Muscle layer of colon (tissue), 2 donors: ENCODE results near the gene OPRL1.

Source experiments
- H3K27ac ChIP-seq: one replicate; pipeline ENCODE4 v1.7.0; 2013; ENCODE audit warnings: low read depth, mild to moderate bottlenecking, low read length, moderate library complexity
- H3K27me3 ChIP-seq, 2 donors: one replicate each; pipeline ENCODE4 v1.7.0; 2013; ENCODE audit warnings: low read length in 2 of 2, mild to moderate bottlenecking in 2 of 2; ENCODE audit not compliant: insufficient read depth in 2 of 2, control insufficient read depth in 1 of 2
- H3K36me3 ChIP-seq: one replicate; pipeline ENCODE4 v1.7.0; 2013; ENCODE audit warnings: mild to moderate bottlenecking, low read length; ENCODE audit not compliant: insufficient read depth
- H3K4me1 ChIP-seq: one replicate; pipeline ENCODE4 v1.7.0; 2013; ENCODE audit warnings: mild to moderate bottlenecking, low read length; ENCODE audit not compliant: insufficient read depth
- H3K4me3 ChIP-seq, 2 donors: one replicate each; pipeline ENCODE4 v1.7.0; 2013; ENCODE audit warnings: low read length in 2 of 2, low read depth in 1 of 2, mild to moderate bottlenecking in 1 of 2, moderate library complexity in 1 of 2
- H3K9ac ChIP-seq: one replicate; pipeline ENCODE4 v1.7.0; 2013; ENCODE audit warnings: low read length
- H3K9me3 ChIP-seq: one replicate; pipeline ENCODE4 v1.7.0; 2013; ENCODE audit warnings: mild to moderate bottlenecking, low read length
- donor health status: abdominal sarcoma.
- donor health status: Adenocarcinoma of cecum.

The OPRL1 gene

DNA sequence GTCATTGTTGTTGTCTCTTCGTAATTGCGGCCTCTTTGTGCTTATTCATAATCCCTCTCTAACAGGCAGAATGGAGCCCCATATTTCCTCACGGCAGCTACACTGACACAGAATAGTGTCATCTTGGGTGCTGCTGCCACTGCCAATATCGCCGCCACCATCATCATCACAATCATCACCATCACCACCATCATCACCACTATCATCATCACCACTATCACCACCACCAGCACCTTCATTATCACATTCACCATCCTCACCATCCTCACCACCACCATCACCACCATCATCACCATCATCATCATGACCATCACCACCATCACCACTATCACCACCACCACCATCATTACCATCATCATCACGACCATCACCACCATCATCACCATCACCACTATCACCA is 16.7 kb downstream of the OPRL1 start:
- Histone ChIP-seq H3K4me3 (no peak overlapping the region), H3K36me3 (no peaks in the 10 kb centered on the region)

DNA sequence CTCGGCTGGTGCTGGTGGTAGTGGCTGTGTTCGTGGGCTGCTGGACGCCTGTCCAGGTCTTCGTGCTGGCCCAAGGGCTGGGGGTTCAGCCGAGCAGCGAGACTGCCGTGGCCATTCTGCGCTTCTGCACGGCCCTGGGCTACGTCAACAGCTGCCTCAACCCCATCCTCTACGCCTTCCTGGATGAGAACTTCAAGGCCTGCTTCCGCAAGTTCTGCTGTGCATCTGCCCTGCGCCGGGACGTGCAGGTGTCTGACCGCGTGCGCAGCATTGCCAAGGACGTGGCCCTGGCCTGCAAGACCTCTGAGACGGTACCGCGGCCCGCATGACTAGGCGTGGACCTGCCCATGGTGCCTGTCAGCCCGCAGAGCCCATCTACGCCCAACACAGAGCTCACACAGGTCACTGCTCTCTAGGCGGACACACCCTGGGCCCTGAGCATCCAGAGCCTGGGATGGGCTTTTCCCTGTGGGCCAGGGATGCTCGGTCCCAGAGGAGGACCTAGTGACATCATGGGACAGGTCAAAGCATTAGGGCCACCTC is 18.7 kb downstream of the OPRL1 start:
- no peak overlapping the region for H3K27ac ChIP-seq
- no peak overlapping the region for H3K9ac ChIP-seq
- H3K4me3 ChIP-seq, result no peak overlapping the region
- peaks cover 14 to 43% of the 10 kb centered on the region in 2 donors for H3K27me3 ChIP-seq
- no peaks in the 10 kb centered on the region for H3K9me3 ChIP-seq
- no peaks in the 10 kb centered on the region for H3K4me1 ChIP-seq
- no peaks in the 10 kb centered on the region for H3K36me3 ChIP-seq

More for the DNA sequence above, 16.7 kb downstream of the OPRL1 start:
- Histone ChIP-seq H3K27ac (no peak overlapping the region), H3K9ac (no peak overlapping the region), H3K4me1 (no peaks in the 10 kb centered on the region), H3K27me3 (peaks cover 11 to 23% of the 10 kb centered on the region in 2 donors), H3K9me3 (no peaks in the 10 kb centered on the region)

DNA sequence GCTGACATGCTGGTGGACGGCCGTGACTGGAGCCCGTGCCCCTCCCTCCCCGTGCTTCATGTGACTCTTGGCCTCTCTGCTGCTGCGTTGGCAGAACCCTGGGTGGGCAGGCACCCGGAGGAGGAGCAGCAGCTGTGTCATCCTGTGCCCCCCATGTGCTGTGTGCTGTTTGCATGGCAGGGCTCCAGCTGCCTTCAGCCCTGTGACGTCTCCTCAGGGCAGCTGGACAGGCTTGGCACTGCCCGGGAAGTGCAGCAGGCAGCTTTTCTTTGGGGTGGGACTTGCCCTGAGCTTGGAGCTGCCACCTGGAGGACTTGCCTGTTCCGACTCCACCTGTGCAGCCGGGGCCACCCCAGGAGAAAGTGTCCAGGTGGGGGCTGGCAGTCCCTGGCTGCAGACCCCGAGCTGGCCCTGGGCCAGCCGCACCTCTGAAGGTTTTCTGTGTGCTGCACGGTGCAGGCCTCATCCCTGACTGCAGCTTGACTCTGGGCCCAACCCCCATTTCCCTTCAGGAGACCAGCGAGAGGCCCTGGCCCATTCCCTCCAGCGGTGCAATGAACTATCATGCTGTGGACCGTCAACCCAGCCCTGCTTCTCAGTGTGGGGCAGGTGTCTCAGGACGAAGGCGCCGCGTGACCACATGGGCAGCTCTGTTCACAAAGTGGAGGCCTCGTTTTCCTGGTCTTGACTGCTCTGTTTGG is 19.4 kb downstream of the OPRL1 start:
- Histone ChIP-seq H3K27ac (no peak overlapping the region), H3K9ac (no peak overlapping the region), H3K4me3 (no peak overlapping the region), H3K27me3 (peaks cover 14 to 49% of the 10 kb centered on the region in 2 donors), H3K9me3 (no peaks in the 10 kb centered on the region), H3K36me3 (no peaks in the 10 kb centered on the region), H3K4me1 (no peaks in the 10 kb centered on the region)

DNA sequence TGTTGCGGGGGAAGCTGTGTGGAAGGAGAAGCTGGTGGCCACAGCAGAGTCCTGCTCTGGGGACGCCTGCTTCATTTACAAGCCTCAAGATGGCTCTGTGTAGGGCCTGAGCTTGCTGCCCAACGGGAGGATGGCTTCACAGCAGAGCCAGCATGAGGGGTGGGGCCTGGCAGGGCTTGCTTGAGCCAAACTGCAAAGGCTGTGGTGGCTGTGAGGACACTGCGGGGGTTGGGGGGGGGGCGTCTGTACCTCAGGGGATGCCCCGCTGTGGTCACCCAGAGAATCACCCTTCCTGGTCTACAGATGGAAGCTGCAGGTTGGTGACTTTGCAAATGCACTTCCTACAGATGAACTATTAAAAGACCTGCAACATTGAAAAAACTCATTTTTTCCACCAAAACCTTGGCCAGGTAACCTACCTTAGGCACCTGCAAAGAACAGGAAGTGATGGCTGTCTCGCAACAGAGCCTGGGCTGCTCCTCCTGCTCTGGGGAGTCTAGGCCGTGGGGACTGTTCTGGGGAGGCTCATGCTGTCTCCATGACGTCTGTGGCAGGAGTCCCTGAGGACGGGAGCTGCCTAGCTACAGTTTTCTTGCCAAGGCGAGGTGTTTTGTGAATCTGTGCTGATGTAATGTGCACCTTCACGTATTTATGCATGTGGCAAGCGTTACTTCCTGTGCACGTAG is 20.1 kb downstream of the OPRL1 start:
- Histone ChIP-seq H3K9ac (no peak overlapping the region), H3K9me3 (no peaks in the 10 kb centered on the region), H3K36me3 (no peaks in the 10 kb centered on the region), H3K4me3 (no peak overlapping the region), H3K27ac (no peak overlapping the region), H3K4me1 (no peaks in the 10 kb centered on the region), H3K27me3 (peaks cover 14 to 57% of the 10 kb centered on the region in 2 donors)

DNA sequence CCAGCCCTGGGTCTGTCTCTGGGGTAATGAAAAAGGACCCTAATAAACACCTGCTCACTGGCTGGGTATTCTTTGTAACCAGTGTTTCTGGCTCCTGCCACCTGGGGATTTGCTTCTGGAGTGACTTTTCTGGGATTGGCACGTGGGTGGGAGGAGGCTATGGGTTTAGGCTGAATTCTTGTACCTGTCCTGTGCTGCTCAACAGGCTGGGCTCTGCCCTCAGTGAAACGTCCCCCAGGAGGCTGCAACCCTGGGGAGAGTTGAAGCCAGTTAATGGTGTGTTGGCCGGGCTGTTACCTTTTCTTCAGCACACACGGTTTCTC is 20.6 kb downstream of the OPRL1 start:
- Histone ChIP-seq H3K36me3 (no peaks in the 10 kb centered on the region), H3K4me1 (no peaks in the 10 kb centered on the region), H3K9me3 (no peaks in the 10 kb centered on the region), H3K9ac (no peak overlapping the region), H3K27me3 (peaks cover 14 to 58% of the 10 kb centered on the region in 2 donors), H3K4me3 (no peak overlapping the region), H3K27ac (no peak overlapping the region)

DNA sequence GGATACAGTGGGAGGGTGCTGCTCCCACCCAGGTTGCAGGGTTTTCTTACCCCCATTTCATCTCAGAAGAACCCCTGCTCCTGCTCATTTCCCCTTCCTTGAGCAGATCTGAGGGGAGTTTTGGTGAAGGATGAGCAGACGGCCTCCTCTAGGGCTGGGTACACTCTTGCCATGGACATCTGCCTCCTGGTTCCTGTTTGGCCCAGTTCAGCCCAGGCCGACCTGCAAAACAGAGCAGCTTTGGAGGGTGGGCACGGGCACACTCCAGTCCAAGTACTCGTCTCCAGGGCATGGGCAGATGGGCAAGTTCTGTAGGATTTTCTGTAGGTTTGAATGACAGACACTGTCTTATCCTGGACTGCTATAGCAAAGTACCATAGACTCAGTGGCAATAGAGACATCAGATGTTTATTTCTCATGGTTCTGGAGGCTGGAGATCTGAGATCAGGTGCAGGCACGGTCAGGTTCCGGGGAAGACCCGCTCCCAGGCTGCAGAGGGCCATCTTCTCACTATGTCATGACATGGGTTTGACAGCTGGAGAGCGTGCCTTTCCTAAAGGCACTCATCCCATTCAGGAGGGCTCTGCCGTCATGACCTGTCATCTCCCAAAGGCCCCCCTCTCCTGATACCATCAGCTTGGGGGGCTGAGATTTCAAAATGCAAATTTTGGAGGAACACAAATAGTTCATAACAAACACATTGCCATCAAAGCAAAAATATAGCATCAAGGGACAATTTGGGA is 21.2 kb downstream of the OPRL1 start:
- Histone ChIP-seq H3K4me1 (no peaks in the 10 kb centered on the region), H3K4me3 (no peak overlapping the region), H3K27ac (no peak overlapping the region), H3K27me3 (peaks cover 14 to 55% of the 10 kb centered on the region in 2 donors), H3K9me3 (no peaks in the 10 kb centered on the region), H3K9ac (no peak overlapping the region), H3K36me3 (no peaks in the 10 kb centered on the region)

DNA sequence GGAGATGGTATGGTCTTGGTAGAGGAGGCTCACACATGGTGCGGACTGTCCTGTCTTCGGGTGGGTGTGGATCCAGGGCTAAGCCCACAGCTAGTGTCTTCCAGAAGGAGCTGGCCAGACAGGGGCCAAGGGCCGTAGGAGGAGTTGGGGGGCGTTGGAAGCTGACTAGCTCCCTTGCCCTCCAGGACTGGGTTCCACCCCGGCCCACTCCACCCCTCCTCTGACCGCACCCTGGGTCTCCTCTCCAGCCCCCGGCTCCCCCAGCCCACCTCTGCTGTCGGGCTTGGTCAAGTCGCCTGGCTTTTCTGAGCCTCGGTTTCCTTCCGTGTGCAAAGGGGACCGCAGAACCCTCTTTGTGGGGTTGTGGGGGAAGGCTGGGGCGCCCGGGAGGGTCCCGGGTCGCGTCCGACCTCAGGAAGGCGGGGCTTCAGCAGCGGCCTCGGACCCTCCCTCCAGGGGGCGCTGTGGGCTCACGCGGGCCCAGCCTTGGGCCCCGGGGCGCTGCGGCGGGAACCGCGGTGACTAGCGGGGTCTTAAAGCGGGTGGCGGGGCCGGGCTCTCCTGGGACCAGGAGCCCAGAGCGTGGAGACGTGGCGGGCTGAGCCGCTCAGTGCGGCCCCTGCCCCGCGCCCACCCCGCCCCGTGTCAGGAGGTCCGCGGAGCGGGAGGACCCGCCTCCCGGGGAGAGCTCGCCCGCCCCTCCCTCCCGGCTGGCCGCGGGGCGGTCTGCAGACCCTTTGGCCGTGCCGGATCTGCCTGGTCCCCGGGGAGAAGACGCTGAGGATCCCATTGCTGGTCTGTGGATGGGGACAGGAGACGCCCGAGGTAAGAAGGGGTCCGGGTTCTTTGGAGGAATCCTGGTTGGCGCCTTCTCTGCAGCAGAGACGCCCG is 22.1 kb downstream of the OPRL1 start:
- Histone ChIP-seq H3K27me3 (peaks cover 14 to 53% of the 10 kb centered on the region in 2 donors), H3K9ac (no peak overlapping the region), H3K4me1 (no peaks in the 10 kb centered on the region), H3K9me3 (no peaks in the 10 kb centered on the region), H3K36me3 (no peaks in the 10 kb centered on the region), H3K4me3 (peak overlapping the region in 1 of 2 donors; percentile 38), H3K27ac (no peak overlapping the region)

DNA sequence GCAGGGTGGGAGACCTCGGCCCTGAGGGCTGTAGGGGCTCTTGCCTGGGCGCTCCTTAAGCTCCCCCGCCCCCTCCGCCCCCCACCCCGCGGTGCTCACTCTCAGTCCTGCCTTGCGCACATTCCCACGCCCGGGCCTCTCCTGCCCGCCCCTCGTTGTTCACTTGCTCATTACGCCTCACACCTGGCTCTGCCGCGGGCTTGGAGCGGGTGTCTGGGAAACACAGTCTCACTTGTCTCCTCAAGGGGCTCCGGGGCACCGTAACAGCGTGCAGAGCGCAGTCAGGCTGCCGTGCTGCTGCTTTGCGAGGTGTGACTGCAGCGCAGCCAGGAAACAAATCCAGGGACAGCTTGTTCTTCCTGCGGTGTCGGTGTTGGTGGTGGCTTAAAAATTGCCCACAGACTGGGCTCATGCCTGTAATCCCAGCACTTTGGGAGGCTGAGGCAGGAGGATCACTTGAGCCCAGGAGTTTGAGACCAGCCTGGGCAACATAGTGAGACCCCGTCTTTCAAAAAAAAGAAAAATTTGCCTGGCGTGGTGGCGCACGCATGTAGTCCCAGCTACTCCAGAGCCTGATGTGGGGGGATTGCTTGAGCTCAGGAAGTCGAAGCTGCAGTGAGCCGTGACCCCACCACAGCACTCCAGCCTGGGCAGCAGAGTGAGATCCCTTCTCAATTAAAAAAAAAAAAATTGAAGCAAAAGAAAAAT is 22.9 kb downstream of the OPRL1 start:
- no peaks in the 10 kb centered on the region for H3K9me3 ChIP-seq
- no peak overlapping the region for H3K9ac ChIP-seq
- no peak overlapping the region for H3K4me3 ChIP-seq
- no peaks in the 10 kb centered on the region for H3K36me3 ChIP-seq
- no peak overlapping the region for H3K27ac ChIP-seq
- H3K27me3 ChIP-seq, result peaks cover 14 to 53% of the 10 kb centered on the region in 2 donors
- H3K4me1 ChIP-seq, result no peaks in the 10 kb centered on the region

DNA sequence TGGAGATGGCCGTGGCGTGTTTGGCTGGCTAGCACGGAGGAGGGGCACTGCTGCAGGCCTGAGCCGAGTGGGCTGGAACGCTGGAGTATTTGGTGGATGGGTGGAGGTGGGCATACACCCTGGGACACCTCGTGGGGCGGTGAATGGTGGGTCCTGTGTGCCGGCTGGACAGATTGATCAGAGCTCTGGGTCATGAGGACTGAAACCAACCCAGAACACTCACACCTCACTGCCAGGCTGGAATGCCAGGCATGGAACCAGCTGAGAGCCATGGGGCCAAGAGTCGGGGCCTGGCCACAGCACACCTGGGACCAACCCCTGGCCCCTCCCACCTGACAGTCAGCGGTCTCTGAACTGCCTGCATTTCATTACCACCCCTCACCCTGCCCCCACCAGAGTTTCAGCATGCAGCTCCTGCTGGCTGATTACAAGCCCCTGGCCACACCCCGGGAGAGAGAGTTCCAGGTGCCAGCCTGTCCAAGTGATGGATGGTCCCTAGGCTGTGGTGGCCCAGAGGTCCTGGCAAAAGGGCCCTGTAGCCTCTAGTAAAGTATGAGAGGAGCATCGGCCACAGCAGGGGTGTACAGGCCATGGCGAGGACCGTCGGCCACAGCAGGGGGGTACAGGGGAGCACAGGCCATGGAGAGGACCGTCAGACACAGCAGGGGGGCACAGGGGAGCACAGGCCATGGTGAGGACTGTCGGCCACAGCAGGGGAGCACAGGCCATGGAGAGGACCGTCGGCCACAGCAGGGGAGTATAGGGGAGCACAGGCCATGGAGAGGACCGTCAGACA is 24.2 kb downstream of the OPRL1 start:
- H3K4me1 ChIP-seq, result no peaks in the 10 kb centered on the region

More for the DNA sequence above, 24.2 kb downstream of the OPRL1 start:
- Histone ChIP-seq H3K27ac (no peak overlapping the region), H3K9ac (no peak overlapping the region), H3K9me3 (no peaks in the 10 kb centered on the region), H3K27me3 (peaks cover 14 to 53% of the 10 kb centered on the region in 2 donors), H3K36me3 (no peaks in the 10 kb centered on the region), H3K4me3 (no peak overlapping the region)
